NCI-H128 (cell line): ENCODE measurements around the gene YBEY.

Experiments used
- DNase-seq: peaks from one replicate; lab custom pipeline; 2025; ENCODE audit not compliant: unreplicated experiment; lab: John Stamatoyannopoulos, UW

YBEY gene

DNA sequence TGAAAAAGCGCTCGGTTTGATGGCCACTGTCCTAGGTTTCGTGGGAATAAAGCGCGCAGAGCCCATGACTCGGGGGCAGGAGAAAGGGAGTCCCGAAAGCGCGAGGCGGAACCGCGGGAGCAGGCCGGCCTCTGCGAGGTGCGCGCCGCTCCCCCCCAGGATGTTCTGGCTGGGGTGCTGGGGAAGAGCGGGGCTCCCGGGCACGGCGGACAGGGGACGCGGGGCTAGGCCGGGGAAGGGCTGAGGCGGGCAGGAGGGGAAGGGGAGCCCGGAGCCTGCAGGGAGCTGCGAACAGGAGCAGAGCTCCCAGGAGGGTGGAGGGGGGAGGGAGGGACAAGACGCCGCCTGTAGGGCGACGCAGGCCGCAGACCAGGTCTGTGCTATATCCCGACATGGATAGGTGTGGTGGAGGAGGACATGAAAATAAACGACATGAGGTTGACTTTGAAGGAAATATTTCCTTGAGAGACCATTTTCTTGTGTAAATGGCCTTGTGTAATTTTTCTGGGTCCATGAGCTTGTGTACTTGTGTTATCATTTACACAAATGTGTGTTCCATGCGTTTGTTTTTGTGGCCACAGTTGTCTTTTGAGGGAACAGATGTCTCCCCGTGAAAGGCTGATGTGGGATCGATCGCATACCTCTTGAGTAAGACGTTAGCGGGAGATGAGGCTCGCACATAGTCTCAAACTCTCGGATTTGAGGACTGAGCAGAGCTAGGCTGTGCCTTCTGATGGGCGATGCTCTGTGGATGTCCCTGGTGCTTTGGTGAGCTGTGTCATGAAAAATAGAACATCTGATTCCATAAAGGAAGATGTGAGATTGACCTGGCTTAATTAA, 39.2 kb downstream of the YBEY start:
- peak; percentile 35 for DNase-seq

DNA sequence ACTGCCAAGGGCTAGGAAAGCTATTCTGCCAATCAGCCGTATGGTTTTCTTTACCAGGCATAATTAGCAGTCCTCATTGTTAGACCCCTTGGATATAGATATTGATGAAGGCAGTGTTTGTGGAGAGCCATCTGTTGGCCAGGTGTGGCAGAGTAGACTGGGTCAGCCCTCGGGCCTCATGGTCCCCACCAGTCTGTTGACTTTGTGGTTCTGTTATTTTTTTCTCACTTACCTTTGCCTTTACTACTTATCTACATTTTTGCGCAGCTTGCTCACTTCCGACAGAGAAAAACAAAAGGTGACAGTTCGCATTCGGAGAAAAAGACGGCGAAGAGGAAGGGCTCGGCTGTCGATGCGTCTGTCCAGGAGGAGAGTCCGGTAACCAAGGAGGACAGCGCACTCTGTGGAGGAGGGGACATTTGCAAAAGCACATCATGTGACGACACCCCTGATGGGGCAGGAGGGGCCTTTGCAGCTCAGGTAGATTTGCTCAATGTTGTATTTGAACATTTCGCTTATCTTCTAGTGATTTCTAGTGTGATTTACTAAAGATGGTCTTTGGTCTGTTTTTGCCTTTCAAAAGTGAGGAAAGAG, 40.1 kb downstream of the YBEY start:
- no peak for DNase-seq

DNA sequence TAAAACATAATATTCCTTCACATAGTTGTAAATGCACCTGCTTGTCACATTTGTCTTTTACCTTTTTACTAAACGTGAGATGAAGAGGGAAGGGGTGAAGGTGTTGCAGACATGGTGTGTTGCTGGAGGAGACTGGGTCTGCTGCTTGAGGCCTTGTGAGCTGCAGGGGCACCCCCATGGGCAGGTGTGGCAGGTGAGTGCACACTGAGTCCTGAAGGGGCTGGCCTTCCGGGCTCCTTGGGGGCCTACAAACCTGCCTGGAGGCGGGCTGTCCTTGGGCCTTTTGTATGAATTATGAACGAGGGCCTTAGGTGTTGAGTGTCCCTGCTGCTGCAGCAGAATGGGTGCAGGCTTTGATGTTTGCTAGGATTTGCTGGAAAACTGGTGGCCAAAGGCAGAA, 41.6 kb downstream of the YBEY start:
- DNase-seq, result no peak

DNA sequence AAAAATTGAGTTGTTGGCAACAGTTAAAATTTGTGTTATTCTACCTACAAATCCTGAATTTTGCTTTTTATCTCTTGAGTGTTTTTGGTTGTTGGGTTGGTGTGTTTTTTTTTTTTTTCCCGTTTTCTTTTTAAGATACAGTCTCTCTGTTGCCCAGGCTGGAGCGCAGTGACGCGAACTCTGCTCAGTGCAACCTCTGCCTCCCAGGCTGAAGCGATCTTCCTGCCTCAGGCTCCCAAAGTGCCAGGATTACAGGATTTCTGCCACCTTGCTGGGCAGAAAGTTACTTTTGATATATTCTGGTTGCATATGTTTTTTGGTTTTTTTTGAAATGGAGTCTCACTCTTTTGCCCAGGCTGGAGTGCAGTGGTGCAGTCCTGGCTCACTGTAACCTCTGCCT, 42.0 kb downstream of the YBEY start:
- no peak for DNase-seq

DNA sequence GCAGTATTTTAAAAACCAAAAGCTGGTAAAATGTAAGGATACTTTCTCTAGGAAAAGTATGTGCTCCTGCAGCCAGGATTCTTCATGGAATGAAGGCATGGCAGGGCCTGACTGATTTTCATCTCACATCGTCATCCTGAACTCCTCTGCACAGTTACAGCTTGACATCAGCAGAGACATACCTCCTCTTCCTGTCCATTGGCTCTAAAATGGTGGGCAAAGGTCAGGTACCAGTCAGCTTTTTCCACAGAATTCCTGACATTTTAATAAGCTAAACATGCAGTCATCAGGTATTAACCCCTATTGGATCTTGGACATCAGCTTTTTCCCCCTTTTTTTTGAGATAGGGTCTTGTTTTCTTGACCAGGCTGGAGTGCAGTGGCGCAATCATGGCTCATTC, 43.7 kb downstream of the YBEY start:
- no peak for DNase-seq

DNA sequence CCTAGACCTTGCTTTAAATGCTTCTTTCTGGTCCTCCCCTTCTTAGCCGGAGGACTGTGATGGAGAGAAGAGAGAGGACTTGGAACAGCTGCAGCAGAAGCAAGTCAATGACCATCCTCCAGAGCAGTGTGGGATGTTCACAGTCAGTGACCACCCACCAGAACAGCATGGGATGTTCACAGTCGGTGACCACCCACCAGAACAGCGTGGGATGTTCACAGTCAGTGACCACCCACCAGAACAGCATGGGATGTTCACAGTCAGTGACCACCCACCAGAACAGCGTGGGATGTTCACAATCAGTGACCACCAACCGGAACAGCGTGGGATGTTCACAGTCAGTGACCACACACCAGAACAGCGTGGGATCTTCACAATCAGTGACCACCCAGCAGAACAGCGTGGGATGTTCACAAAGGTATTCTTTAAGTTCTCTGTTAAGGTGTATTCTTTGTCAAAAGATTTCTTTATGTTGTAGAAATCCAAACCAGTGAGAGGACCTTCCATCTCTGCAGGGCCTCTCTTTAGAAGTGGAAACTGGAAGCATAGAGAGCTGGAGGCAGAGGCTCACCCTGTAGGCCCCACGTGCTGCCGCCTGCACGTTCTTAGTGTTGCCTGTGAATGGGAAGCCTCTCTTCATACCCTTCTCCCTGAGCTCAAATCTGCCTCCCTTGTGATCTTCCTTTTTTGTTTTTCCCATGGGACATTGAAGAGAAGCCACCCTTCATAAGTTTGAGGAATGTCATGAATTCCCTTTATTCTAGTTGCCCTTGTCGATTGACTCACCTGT, 48.4 kb downstream of the YBEY start:
- no peak for DNase-seq

DNA sequence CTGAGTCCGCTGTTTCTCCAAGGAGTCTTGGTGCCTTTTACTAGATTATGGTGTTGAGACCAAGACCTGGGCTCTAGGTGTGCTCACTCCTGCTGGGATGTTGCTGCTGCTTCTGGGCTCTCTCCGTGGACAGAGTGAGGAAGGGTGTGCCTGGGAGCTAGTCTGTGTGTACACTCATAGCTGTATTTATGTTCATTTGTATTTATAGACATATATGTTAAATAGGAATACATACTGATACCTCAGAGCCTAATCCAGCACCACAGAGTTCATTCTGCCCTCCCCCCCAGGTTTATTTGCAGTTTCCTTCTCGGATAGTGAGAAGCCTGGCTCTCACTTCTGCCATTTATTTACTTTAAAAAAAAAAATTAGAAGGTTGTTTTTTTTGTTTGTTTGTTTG, 50.5 kb downstream of the YBEY start:
- no peak for DNase-seq

DNA sequence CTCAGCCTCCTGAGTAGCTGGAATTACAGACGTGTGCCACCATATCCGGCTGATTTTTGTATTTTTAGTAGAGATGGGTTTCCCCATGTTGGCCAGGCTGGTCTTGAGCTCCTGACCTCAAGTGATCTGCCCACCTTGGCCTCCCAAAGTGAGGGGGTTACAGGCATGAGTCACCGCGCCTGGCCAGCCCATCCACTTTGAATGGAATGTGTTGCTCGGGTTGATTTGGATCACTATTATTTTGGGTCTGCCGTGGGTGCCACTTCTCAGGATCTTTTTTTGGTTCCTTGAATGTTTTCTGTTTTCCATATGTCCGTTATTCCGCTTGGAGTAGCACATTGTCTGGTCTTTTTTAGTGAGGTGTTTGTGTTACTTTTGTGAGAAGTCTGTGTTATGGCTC, 54.9 kb downstream of the YBEY start:
- no peak for DNase-seq

DNA sequence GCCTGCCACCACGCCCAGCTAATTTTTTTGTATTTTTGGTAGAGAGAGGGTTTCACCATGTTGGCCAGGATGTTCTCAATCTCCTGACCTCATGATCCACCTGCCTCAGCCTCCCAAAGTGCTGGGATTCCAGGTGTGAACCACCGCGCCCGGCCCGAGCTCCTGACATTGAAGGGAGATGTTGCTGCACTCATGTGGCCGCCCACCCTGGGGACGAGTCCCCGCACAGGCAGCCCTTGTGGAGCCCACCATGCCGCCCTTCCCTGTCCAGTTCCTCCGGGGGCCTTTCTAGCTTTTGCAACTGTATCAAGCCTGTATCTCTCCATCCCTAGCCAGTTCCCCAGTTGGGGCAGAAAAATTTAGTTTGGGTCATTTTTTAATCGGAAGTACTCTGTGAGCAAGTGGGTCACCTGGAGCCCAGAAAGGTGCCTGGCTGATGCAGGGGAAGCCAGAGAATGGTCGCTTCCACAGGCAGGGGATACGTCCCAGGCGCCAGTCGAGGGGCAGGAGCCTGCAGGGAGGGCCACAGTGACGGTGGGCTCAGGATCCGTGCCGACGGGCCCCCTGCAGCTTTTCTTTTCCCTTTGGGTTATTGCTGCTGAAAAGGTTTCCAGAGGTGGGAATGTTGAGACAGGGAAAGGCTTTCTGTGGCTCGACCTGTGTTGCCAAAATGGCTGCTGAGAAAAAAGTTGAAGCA, 58.2 kb downstream of the YBEY start:
- DNase-seq, result no peak

DNA sequence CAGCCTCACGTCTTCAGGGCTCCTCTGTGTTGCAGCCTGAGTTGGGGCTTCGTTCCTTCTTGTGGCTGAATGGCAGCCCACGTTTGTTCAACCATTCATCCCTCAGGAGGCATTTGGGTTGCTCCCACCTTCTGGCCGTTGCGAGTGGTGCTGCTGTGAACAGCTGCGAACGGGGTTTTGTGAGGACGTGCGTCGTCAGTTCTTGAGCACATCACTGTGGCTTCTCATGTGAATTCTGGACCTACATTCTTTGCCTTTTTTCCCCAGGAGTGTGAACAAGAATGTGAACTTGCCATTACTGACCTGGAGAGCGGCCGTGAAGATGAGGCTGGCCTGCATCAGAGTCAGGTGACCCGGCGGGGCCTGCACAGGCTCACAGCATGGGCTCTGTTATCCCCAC, 59.7 kb downstream of the YBEY start:
- no peak for DNase-seq

DNA sequence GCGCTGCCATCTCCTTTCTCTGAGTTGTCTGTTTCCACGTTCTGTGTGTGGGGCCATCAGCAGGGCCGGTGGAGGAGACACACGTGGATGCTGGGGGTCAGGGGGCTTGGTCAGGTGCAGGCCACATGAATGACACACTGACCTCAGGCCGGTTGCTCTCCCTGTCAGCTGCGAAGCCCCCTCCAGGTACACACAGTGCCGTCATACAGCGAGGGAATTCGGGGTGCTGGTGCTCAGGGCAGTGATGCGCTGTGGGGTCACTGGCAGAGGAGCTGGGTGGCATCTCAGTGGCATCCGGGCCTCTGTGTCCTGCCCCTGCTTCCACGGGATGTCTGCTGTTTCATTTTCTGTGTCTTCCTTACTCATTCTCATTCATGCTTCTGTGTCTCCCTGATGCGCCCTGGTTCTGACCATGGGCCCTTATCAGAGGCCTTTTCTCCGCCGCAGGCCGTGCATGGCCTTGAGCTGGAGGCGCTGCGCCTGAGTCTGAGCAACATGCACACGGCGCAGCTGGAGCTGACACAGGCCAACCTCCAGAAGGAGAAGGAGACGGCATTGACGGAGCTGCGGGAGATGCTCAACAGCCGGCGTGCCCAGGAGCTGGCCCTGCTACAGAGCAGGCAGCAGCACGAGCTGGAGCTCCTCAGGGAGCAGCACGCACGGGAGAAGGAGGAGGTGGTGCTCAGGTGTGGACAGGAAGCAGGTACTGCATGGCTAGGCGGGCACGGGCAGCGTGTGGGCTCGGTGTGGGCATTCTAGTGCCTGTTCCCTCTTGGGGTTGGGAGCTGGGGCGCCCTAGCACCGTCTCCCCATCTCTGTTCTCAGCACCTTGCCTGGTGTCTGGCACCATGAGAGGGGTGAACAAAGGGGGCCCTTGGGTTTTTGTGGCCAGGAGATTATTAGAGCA, 60.4 kb downstream of the YBEY start:
- DNase-seq, result no peak

DNA sequence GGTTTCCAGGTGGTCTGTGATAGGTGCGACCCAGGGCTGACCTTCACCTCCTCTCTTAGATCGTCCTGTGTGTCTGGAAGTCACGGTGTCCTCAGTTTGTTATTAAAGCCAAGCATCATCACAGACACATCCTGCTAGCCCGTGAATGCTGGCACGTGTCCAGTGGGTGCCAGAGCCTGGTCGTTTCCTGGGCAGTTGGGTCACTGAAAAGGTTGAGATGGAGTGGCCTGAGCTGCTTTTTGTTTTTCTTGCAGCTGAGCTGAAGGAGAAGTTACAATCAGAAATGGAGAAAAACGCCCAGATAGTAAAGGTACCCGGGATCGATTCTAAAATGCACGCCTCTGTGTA, 61.0 kb downstream of the YBEY start:
- DNase-seq, result no peak
